Caco-2 (cell line): ENCODE data around the gene EEF1AKMT2. TPM values are rescaled to one million over a fixed set of nuclear protein-coding genes. Genes with fewer than 3 reads are reported as not detected.

Experiments used
- BruUV-seq: library from RNA; stranded (reverse); fragments of 400-500 nt; replicated peaks from 2 replicates; lab custom pipeline; 2021; lab: Mats Ljungman, UMichigan
- CTCF ChIA-PET: fragments of 300-600 bp; sonication (Branson Sonifier 250); formaldehyde crosslinking; loops from one replicate; lab custom pipeline; 2022; ENCODE audit warnings: antibody characterized with exemption; lab: Charles Lee
- POLR2A ChIA-PET: fragments of 300-600 bp; sonication (Branson Sonifier 250); formaldehyde crosslinking; loops from one replicate; lab custom pipeline; 2022; ENCODE audit warnings: antibody characterized with exemption; lab: Charles Lee
- DNase-seq, 2 experiments: peaks; one replicate each; pipeline versions ENCODE4 v3.0.0 to v3.0.0-alpha.2; 2020 to 2022
- H3K27me3 ChIP-seq: replicated peaks from 2 replicates; pipeline ENCODE4 v1.6.0; 2011; ENCODE audit warnings: low read length; ENCODE audit not compliant: control insufficient read depth, insufficient read depth
- H3K36me3 ChIP-seq: 2 replicates; pipeline ENCODE4 v1.5.1; 2011; ENCODE audit warnings: low read length; ENCODE audit not compliant: control insufficient read depth, insufficient read depth
- H3K4me1 ChIP-seq: fragments of 250-450 bp; sonication (Bioruptor Pico); 2 replicates; pipeline ENCODE4 v1.5.1; 2020; ENCODE audit warnings: mild to moderate bottlenecking
- H3K4me3 ChIP-seq: 2 replicates; pipeline ENCODE4 v1.5.1; 2011; ENCODE audit warnings: low read depth, mild to moderate bottlenecking, control low read depth, low read length
- H3K9me3 ChIP-seq: fragments of 250-450 bp; sonication (Bioruptor Pico); 2 replicates; pipeline ENCODE4 v1.5.1; 2020; ENCODE audit warnings: mild to moderate bottlenecking, moderate library complexity
- H3K27ac Mint-ChIP-seq: one replicate; pipeline ENCODE4 v1.8.0; 2022; ENCODE audit warnings: mixed read lengths; ENCODE audit not compliant: unreplicated experiment
- H3K27me3 Mint-ChIP-seq: one replicate; pipeline ENCODE4 v1.8.0; 2022; ENCODE audit warnings: mixed read lengths; ENCODE audit not compliant: insufficient read depth, unreplicated experiment
- H3K36me3 Mint-ChIP-seq: one replicate; pipeline ENCODE4 v1.8.0; 2022; ENCODE audit warnings: mild to moderate bottlenecking, mixed read lengths; ENCODE audit not compliant: insufficient read depth, unreplicated experiment
- H3K4me1 Mint-ChIP-seq: one replicate; pipeline ENCODE4 v1.8.0; 2022; ENCODE audit warnings: low read depth, mixed read lengths; ENCODE audit not compliant: unreplicated experiment
- H3K4me3 Mint-ChIP-seq: one replicate; pipeline ENCODE4 v1.8.0; 2022; ENCODE audit warnings: mild to moderate bottlenecking, moderate library complexity, mixed read lengths; ENCODE audit not compliant: unreplicated experiment
- H3K9me3 Mint-ChIP-seq: one replicate; pipeline ENCODE4 v1.8.0; 2022; ENCODE audit warnings: mixed read lengths; ENCODE audit not compliant: unreplicated experiment
- intact Hi-C: fragments of 100-400 bp; cut with micrococcal nuclease; formaldehyde crosslinking; loops from one replicate; pipeline ENCODE4 v1.10.0; 2022; ENCODE audit not compliant: unreplicated experiment
- total RNA-seq: library from RNA; stranded (reverse); gene quantifications from 2 replicates; pipeline ENCODE4 v1.2.3, GENCODE V29; 2022
- TF ChIP-seq, protein P1 (sequence below), 2 experiments: fragments of 200-600 bp in 1 of 2; IDR thresholded peaks; 1 replicate in 1 of 2; 2 replicates in 1 of 2; pipeline versions ENCODE4 v1.5.1 to v1.8.0; 2011 to 2022; ENCODE audit warnings: antibody characterized with exemption in 1 of 2, control low read depth in 1 of 2, inconsistent platforms in 1 of 2, low read depth in 1 of 2, low read length in 1 of 2, mild to moderate bottlenecking in 1 of 2, moderate library complexity in 1 of 2; ENCODE audit not compliant: insufficient read depth in 1 of 2, severe bottlenecking in 1 of 2, unreplicated experiment in 1 of 2

EEF1AKMT2 gene
- total RNA-seq, 1 experiment from 2014 or later: 29.9 TPM

GRCh38 chr10:124728830-124729661, 62.6 kb downstream of the EEF1AKMT2 start:
- DNase-seq: no peak
- BruUV-seq: no TSS peak
- H3K4me3 Mint-ChIP-seq: no peak overlapping the region

DNA sequence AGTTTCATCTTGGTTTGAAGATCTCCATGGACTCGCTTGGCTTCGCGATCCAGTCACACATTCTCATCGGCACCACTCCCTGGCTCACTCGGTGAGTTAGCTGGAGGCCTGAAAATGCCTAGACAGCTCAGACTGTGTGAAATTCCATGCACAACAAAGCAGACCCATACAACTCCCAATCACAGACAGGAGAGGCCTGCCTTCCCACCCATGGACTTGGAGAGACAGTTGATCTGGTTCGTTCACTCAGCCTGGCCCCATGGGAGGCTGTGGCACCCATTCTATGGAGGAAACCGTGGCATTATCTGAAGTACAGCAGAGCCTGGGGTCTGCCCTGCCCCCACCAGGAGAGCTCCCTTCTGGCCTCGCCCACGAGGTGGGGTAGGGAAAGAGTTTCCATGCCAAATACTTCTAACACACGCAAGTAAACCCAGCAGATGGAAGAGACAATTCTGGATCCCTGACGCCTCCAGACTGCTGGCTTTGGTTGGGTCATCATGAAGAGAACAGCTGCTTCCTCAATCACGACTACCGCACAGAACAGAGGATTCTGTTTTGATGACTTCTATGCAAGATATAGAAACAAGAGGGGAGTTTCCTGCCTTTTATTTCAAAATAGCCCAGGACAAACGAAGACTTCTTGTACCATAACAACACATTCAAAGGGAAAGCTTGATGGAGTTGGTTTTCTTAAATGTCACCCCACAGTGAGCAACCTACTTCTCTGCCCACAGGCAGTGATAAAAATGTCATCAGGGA, 63.4 kb downstream of the EEF1AKMT2 start:
- Histone ChIP-seq H3K4me1 (no peaks in the 10 kb centered on the region), H3K27me3 (no peaks in the 10 kb centered on the region), H3K36me3 (no peaks in the 10 kb centered on the region), H3K4me3 (no peak overlapping the region), H3K9me3 (no peaks in the 10 kb centered on the region)
- H3K9me3 Mint-ChIP-seq: no peaks in the 10 kb centered on the region
- no peak for DNase-seq
- BruUV-seq: no TSS peak
- no peak overlapping the region for H3K27ac Mint-ChIP-seq
- no peaks in the 10 kb centered on the region for H3K27me3 Mint-ChIP-seq
- ChIA-PET CTCF (interaction anchor here (0.6 kb wide), 1 partner anchor 199 kb away, joined by 3 read pairs; no protein-coding TSS in a partner anchor), POLR2A (no interaction called here)
- peaks cover 4% of the 10 kb centered on the region for H3K36me3 Mint-ChIP-seq
- no peak overlapping the region for H3K4me3 Mint-ChIP-seq
- intact Hi-C loops: no loop called here
- H3K4me1 Mint-ChIP-seq: no peaks in the 10 kb centered on the region
- TF ChIP-seq, protein P1, sequence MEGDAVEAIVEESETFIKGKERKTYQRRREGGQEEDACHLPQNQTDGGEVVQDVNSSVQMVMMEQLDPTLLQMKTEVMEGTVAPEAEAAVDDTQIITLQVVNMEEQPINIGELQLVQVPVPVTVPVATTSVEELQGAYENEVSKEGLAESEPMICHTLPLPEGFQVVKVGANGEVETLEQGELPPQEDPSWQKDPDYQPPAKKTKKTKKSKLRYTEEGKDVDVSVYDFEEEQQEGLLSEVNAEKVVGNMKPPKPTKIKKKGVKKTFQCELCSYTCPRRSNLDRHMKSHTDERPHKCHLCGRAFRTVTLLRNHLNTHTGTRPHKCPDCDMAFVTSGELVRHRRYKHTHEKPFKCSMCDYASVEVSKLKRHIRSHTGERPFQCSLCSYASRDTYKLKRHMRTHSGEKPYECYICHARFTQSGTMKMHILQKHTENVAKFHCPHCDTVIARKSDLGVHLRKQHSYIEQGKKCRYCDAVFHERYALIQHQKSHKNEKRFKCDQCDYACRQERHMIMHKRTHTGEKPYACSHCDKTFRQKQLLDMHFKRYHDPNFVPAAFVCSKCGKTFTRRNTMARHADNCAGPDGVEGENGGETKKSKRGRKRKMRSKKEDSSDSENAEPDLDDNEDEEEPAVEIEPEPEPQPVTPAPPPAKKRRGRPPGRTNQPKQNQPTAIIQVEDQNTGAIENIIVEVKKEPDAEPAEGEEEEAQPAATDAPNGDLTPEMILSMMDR (IDR thresholded peaks at IDR 0.05; ENCODE audit: insufficient read depth in 1 of 2, low read depth in 1 of 2, low read length in 1 of 2, severe bottlenecking in 1 of 2, unreplicated experiment in 1 of 2): no peak

More at GRCh38 chr10:124728830-124729661, 62.6 kb downstream of the EEF1AKMT2 start:
- ChIA-PET CTCF (interaction anchor here (0.6 kb wide), 1 partner anchor 200 kb away, joined by 3 read pairs; no protein-coding TSS in a partner anchor), POLR2A (no interaction called here)
- Histone ChIP-seq H3K36me3 (no peaks in the 10 kb centered on the region), H3K27me3 (no peaks in the 10 kb centered on the region), H3K4me3 (no peak overlapping the region), H3K4me1 (no peaks in the 10 kb centered on the region), H3K9me3 (no peaks in the 10 kb centered on the region)
- peaks cover 4% of the 10 kb centered on the region for H3K36me3 Mint-ChIP-seq
- no peak overlapping the region for H3K27ac Mint-ChIP-seq
- intact Hi-C loops: no loop called here
- H3K4me1 Mint-ChIP-seq: no peaks in the 10 kb centered on the region
- H3K9me3 Mint-ChIP-seq: no peaks in the 10 kb centered on the region
- TF ChIP-seq, protein P1 (IDR thresholded peaks at IDR 0.05; ENCODE audit: insufficient read depth in 1 of 2, low read depth in 1 of 2, low read length in 1 of 2, severe bottlenecking in 1 of 2, unreplicated experiment in 1 of 2): no peak
- H3K27me3 Mint-ChIP-seq: no peaks in the 10 kb centered on the region

DNA sequence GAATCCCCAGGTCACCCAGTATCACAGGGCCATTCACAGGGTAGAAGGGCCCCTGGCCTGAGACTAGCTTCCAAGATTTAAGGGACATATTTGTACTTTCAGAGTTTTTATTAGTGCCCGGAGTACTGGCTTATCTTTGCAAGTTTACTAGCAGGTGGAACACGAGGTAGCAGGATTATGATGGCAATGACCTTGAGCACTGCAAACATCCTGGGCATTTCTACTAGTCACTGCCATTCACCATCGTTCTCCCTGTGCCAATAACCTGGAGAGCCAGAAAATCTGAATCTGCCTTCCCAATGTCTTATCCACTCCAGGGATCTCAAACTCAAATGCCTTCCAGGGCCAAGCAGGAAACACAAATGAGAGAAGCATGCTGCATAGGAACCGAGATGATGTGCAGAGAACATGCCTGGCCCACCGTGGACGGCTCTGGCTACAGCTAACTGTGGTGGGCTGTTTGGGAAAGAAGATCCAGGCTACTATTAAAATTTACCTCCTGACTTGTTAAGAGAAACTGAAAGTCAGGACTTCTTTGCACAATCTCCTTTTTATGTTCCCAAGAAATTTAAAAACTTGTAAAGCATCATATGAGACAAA, 64.2 kb downstream of the EEF1AKMT2 start:
- Mint-ChIP-seq H3K4me3 (no peak overlapping the region), H3K36me3 (no peaks in the 10 kb centered on the region), H3K9me3 (no peaks in the 10 kb centered on the region), H3K27me3 (no peaks in the 10 kb centered on the region), H3K27ac (no peak overlapping the region), H3K4me1 (no peaks in the 10 kb centered on the region)
- Histone ChIP-seq H3K4me1 (no peaks in the 10 kb centered on the region), H3K27me3 (no peaks in the 10 kb centered on the region), H3K4me3 (no peak overlapping the region), H3K36me3 (no peaks in the 10 kb centered on the region), H3K9me3 (no peaks in the 10 kb centered on the region)
- POLR2A ChIA-PET: no interaction called here
- CTCF ChIA-PET: no interaction called here
- DNase-seq: no peak
- intact Hi-C loops: no loop called here
- TF ChIP-seq, protein P1 (IDR thresholded peaks at IDR 0.05; ENCODE audit: insufficient read depth in 1 of 2, low read depth in 1 of 2, low read length in 1 of 2, severe bottlenecking in 1 of 2, unreplicated experiment in 1 of 2): no peak
- no TSS peak for BruUV-seq
